ENCODE data around the gene RAP2B.
"Not testable (repeated sequence)": the region's sequence is repeated elsewhere in the genome, so short reads cannot be mapped to it uniquely, and the experiment has no call there.

Gene RAP2B

DNA sequence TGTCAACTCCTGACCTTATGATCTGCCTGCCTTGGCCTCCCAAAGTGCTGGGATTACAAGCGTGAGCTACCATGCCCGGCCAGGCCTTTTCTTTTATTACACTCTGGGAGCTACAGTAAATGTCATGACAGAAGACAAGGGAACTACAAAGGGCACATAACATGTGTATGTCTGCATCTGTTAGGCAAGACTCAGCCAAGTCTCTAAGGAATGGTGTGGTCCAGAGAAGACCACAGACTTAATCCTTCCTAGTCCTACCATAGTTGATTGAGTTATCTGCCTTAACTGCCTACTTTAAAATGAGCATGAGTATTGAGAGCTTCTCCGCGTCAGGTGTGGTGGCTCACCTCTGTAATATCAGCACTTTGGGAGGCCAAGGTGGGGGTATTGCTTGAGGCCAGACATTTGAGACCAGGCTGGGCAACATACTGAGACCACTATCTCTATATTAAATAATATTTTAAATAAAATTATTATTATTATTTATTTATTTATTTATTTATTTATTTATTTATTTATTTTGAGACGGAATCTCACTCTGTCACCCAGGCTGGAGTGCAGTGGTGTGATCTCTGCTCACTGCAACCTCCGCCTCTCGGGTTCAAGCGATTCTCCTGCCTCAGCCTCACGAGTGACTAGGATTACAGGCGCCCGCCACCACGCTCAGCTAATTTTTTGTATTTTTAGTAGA lies 31.9 kb downstream of the RAP2B start:
- not testable (repeated sequence) for DNase-seq (ENCODE audit: low read depth)

DNA sequence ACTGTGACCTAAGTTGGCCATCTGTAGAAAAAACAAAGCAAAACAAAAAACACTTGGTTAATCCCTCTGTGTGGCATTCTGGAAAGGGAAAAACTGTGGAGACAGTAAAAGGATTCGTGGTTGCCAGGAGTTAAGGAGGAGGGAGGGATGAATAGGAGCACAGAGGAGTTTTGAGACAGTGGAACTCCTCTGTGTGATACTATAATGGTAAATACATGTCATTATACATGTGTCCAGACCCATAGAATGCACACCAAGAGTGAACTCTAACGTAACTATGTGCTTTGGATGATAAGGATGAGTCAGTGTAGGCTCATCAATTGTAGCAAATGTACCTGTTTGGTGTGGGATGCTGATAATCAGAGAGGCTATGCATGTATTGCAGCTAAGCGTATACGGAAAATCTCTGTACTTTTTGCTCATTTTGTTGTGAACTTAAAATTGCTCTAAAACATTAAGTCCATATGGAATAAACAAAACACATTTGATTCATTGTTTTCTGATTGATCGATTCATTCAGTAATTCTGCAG lies 33.4 kb downstream of the RAP2B start:
- DNase-seq (ENCODE audit: low read depth): no peak

- peak; percentile 84 for DNase-seq (ENCODE audit: low read depth)
Measured at GRCh38 chr3:153209596-153209995, 47.6 kb downstream of the RAP2B start.

GRCh38 chr3:153210146-153210545 lies 48.1 kb downstream of the RAP2B start:
- DNase-seq (ENCODE audit: low read depth): peak; percentile 48

- peak; percentile 66 for DNase-seq (ENCODE audit: low read depth)
Measured at GRCh38 chr3:153210660-153211059, 48.6 kb downstream of the RAP2B start.

DNA sequence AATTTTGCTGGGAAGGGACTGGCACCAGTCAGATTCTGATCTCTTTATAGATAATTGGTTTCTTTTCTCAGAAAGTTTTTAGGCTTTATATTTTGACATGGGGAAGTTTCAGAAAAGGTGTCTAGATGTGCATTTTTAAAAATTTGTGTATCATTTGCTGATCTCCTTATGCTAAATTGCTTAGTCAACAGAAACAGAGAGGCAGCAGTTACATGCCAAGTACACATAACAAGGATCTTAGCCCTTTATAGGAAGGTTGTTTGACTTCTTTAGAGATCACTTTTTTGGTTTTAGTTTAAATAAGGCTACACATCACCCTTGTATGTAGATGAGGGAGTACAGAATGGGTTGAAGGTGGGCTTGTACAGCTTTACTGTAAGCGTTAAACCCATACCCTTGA lies 53.5 kb downstream of the RAP2B start:
- DNase-seq (ENCODE audit: low read depth): no peak

GRCh38 chr3:153215966-153216365 lies 53.9 kb downstream of the RAP2B start:
- DNase-seq (ENCODE audit: low read depth): no peak

GRCh38 chr3:153216928-153217327 lies 54.9 kb downstream of the RAP2B start:
- DNase-seq (ENCODE audit: low read depth): no peak

GRCh38 chr3:153219146-153219545 lies 57.1 kb downstream of the RAP2B start:
- DNase-seq (ENCODE audit: low read depth): peak; percentile 60

Measured in EH (cell line).